NB4 (cell line): ENCODE results near the gene VWA2.

Experiments used
- POLR2A ChIP-seq: IDR thresholded peaks from 2 replicates; pipeline ENCODE4 v1.6.1; 2011; ENCODE audit warnings: mild to moderate bottlenecking; ENCODE audit not compliant: insufficient read length; ENCODE audit errors: extremely low read depth
- TF ChIP-seq, protein P1 (sequence below): IDR thresholded peaks from one replicate; pipeline ENCODE4 v1.5.1; 2012; ENCODE audit warnings: low read depth, low read length
- TF ChIP-seq, protein P2 (sequence below): IDR thresholded peaks from 2 replicates; pipeline ENCODE4 v1.6.1; 2011; ENCODE audit warnings: low read depth, low read length

DNA sequence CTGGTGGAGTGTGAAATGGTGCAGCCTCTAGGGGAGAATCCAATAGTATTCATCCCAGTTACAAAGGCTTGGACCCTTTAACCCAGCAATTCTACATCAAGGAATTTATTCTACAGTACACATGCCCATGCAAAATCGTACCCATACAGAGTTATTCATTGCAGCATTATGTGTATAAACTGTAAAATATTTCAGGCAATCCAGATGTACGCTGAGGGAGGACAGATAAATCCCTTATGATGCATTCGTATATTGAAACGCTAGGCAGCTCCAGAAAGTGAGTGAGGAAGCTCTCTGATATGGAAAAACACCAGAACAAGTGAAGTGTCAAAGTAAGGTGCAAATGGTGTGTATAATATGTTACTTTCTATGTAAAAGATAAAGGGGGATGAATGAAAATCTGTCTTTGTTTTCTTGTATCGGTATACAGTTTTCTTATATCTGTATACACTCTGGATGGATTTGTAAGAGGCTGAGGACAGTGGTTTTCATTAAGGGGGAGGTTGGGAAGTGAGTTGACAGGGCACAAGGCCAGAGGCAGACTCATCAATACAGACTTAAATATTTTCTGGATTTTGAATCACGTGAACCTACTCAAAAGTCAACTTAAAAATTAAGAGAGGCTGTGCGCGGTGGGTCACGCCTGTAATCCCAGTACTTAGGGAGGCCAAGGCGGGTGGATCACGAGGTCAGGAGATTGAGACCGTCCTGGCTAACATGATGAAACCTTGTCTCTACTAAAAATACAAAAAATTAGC lies 17.1 kb downstream of the VWA2 start:
- TF ChIP-seq, protein P1, sequence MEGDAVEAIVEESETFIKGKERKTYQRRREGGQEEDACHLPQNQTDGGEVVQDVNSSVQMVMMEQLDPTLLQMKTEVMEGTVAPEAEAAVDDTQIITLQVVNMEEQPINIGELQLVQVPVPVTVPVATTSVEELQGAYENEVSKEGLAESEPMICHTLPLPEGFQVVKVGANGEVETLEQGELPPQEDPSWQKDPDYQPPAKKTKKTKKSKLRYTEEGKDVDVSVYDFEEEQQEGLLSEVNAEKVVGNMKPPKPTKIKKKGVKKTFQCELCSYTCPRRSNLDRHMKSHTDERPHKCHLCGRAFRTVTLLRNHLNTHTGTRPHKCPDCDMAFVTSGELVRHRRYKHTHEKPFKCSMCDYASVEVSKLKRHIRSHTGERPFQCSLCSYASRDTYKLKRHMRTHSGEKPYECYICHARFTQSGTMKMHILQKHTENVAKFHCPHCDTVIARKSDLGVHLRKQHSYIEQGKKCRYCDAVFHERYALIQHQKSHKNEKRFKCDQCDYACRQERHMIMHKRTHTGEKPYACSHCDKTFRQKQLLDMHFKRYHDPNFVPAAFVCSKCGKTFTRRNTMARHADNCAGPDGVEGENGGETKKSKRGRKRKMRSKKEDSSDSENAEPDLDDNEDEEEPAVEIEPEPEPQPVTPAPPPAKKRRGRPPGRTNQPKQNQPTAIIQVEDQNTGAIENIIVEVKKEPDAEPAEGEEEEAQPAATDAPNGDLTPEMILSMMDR, result no peak
- no peak for TF ChIP-seq POLR2A
- TF ChIP-seq, protein P2, sequence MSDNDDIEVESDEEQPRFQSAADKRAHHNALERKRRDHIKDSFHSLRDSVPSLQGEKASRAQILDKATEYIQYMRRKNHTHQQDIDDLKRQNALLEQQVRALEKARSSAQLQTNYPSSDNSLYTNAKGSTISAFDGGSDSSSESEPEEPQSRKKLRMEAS, result no peak
